Measurements from ENCODE around the gene PAIP2.

PAIP2 gene

GRCh38 chr5:139413963-139414362 lies 72.3 kb downstream of the PAIP2 start:
- DNase-seq = no peak

GRCh38 chr5:139414581-139415130 lies 73.0 kb downstream of the PAIP2 start:
- DNase-seq = peak; percentile 26 to 43

- DNase-seq = peak; percentile 82 to 90
These were observed 73.7 kb downstream of the PAIP2 start for GRCh38 chr5:139415221-139415861.

DNA sequence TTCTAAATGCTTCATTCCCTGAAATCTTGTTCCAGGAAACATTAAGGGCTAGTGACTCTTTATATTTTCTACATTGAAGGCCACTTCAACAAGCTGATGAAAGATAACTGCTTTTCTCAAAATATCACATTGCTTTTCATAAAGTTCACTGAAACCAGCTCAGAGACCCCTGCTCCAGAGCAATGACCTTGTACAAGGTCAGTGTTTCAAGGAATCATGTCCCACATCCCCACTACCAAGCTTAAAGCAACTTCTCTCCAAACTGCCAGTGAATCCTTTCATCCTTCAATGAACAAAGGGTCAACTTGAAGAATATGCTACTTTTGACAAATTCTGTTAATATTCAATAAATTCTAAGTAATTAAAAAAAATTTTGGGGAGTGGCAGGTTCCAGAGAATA lies 74.2 kb downstream of the PAIP2 start:
- no peak for DNase-seq

- DNase-seq = no peak
These were observed 75.0 kb downstream of the PAIP2 start for GRCh38 chr5:139416651-139417050.

GRCh38 chr5:139417214-139417613 lies 75.6 kb downstream of the PAIP2 start:
- DNase-seq = peak in 1 of 2 donors; percentile 27

- no peak for DNase-seq
These were observed 77.1 kb downstream of the PAIP2 start for GRCh38 chr5:139418793-139419192.
